Measurements from ENCODE around the gene LRRC38.

DNA sequence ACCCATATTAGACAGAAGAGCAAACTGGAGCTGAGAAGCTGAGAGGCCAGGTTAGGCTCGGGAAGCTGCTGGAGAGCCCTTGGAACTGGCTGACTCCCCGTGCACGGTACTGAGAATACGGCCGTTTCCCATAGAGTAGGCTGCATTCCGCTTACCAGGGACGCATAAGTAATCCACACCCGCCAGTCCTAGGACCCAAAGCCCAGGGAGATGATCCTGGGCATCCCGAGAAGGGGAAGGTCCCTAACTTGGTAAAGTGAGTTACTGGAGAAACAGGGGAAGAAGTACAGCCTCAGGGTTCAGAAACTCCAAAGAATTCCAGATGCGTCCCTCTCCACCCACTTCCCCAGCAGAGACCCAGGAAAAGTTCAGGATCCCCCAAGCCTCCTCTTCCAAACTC, 1.3 kb downstream of the LRRC38 start:
- TF ChIP-seq, protein P1, sequence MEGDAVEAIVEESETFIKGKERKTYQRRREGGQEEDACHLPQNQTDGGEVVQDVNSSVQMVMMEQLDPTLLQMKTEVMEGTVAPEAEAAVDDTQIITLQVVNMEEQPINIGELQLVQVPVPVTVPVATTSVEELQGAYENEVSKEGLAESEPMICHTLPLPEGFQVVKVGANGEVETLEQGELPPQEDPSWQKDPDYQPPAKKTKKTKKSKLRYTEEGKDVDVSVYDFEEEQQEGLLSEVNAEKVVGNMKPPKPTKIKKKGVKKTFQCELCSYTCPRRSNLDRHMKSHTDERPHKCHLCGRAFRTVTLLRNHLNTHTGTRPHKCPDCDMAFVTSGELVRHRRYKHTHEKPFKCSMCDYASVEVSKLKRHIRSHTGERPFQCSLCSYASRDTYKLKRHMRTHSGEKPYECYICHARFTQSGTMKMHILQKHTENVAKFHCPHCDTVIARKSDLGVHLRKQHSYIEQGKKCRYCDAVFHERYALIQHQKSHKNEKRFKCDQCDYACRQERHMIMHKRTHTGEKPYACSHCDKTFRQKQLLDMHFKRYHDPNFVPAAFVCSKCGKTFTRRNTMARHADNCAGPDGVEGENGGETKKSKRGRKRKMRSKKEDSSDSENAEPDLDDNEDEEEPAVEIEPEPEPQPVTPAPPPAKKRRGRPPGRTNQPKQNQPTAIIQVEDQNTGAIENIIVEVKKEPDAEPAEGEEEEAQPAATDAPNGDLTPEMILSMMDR (IDR thresholded peaks at IDR 0.05) = no peak
- no peak for TF ChIP-seq EZH2 (IDR thresholded peaks at IDR 0.05; ENCODE audit: borderline replicate concordance, insufficient read depth, low read depth, low read length, poor library complexity, severe bottlenecking)

Measured in B cell (primary cell).